B cell (primary cell): ENCODE measurements around the gene CAMTA1. TPM values are rescaled to one million over a fixed set of nuclear protein-coding genes. Genes with fewer than 3 reads are reported as not detected.

Experiments
- ATAC-seq: fragments of 200-7000 bp; cut with Tn5 transposase; one replicate; pipeline ENCODE4 v1.10.0; 2021; ENCODE audit warnings: low read depth, mild to moderate bottlenecking, moderate number of reproducible peaks, moderate library complexity
- CTCF ChIA-PET: fragments of 350-600 bp; sonication (Branson Sonifier 250); formaldehyde crosslinking; loops from one replicate; lab custom pipeline; 2021; ENCODE audit warnings: antibody characterized with exemption, inconsistent platforms; lab: Charles Lee
- POLR2A ChIA-PET: fragments of 350-600 bp; sonication (Branson Sonifier 250); formaldehyde crosslinking; loops from one replicate; lab custom pipeline; 2021; ENCODE audit warnings: antibody characterized with exemption; lab: Charles Lee
- DNase-seq: peaks from one replicate; pipeline ENCODE4 v3.0.0; 2013
- H2AFZ ChIP-seq: 2 replicates; pipeline ENCODE4 v1.6.1; 2012; ENCODE audit warnings: mild to moderate bottlenecking, low read depth, low read length; ENCODE audit not compliant: insufficient read depth, poor library complexity, severe bottlenecking
- H3K27ac ChIP-seq, 2 donors: 1 replicate in 1 of 2; 2 replicates in 1 of 2; pipeline ENCODE4 v1.5.1; 2012 to 2013; ENCODE audit warnings: low read length in 2 of 2, mild to moderate bottlenecking in 2 of 2, moderate library complexity in 1 of 2
- H3K27me3 ChIP-seq, 4 experiments: fragments of 200-600 bp in 1 of 4; sonication (generic) in 1 of 4; replicated peaks in 1 of 4; 1 replicate in 2 of 4; 2 replicates in 2 of 4; pipeline versions ENCODE4 v1.6.1 to v1.7.0; 2013 to 2016; ENCODE audit warnings: low read length in 3 of 4, mild to moderate bottlenecking in 2 of 4, mixed read lengths in 1 of 4, moderate library complexity in 1 of 4; ENCODE audit not compliant: insufficient read depth in 4 of 4, control insufficient read depth in 3 of 4; ENCODE audit errors: control extremely low read depth in 1 of 4
- H3K36me3 ChIP-seq, 2 experiments: replicated peaks in 1 of 2; 1 replicate in 1 of 2; 2 replicates in 1 of 2; pipeline versions ENCODE4 v1.6.1 to v1.7.1; 2013; ENCODE audit warnings: low read length in 1 of 2; ENCODE audit not compliant: insufficient read depth in 2 of 2, control insufficient read depth in 1 of 2; ENCODE audit errors: control extremely low read depth in 1 of 2, extremely low read depth in 1 of 2
- H3K4me1 ChIP-seq, 2 donors: fragments of 200-600 bp in 1 of 2; sonication (generic) in 1 of 2; 1 replicate in 1 of 2; 2 replicates in 1 of 2; pipeline versions ENCODE4 v1.5.1 to v1.6.1; 2013 to 2017; ENCODE audit warnings: low read length in 2 of 2; ENCODE audit not compliant: control insufficient read depth in 2 of 2, insufficient read depth in 2 of 2
- H3K4me2 ChIP-seq: replicated peaks from 2 replicates; pipeline ENCODE3; 2012; ENCODE audit warnings: mild to moderate bottlenecking, low read depth, low read length; ENCODE audit not compliant: poor library complexity, severe bottlenecking
- H3K4me3 ChIP-seq, 5 experiments: fragments of 200-600 bp in 1 of 5; sonication (generic) in 1 of 5; 1 replicate in 3 of 5; 2 replicates in 2 of 5; pipeline versions ENCODE4 v1.5.1 to v1.7.0; 2011 to 2016; ENCODE audit warnings: low read length in 4 of 5, mild to moderate bottlenecking in 4 of 5, low read depth in 2 of 5, control low read depth in 1 of 5, moderate library complexity in 1 of 5; ENCODE audit not compliant: insufficient read depth in 1 of 5; ENCODE audit errors: control extremely low read depth in 1 of 5, extremely low read depth in 1 of 5
- H3K79me2 ChIP-seq: fragments of 200-600 bp; sonication (generic); one replicate; pipeline ENCODE4 v1.6.0; 2016; ENCODE audit warnings: low read length; ENCODE audit not compliant: control insufficient read depth, insufficient read depth
- H3K9ac ChIP-seq: fragments of 200-600 bp; sonication (generic); 2 replicates; pipeline ENCODE4 v1.6.1; 2017; ENCODE audit warnings: mild to moderate bottlenecking, low read length, moderate library complexity
- H3K9me3 ChIP-seq, 3 donors: one replicate each; pipeline versions ENCODE4 v1.6.1 to v1.7.1; 2013; ENCODE audit warnings: low read length in 2 of 3; ENCODE audit not compliant: control insufficient read depth in 2 of 3, insufficient read depth in 1 of 3; ENCODE audit errors: control extremely low read depth in 1 of 3
- H4K20me1 ChIP-seq: 2 replicates; pipeline ENCODE4 v1.6.0; 2012; ENCODE audit warnings: mild to moderate bottlenecking, low read length; ENCODE audit not compliant: insufficient read depth, control insufficient read depth, poor library complexity, severe bottlenecking
- H3K27ac Mint-ChIP-seq: one replicate; pipeline ENCODE4 v1.8.0; 2021; ENCODE audit warnings: mixed read lengths
- H3K27me3 Mint-ChIP-seq: one replicate; pipeline ENCODE4 v1.8.0; 2021; ENCODE audit warnings: mixed read lengths
- H3K4me1 Mint-ChIP-seq: one replicate; pipeline ENCODE4 v1.8.0; 2021; ENCODE audit warnings: mixed read lengths
- H3K4me3 Mint-ChIP-seq: one replicate; pipeline ENCODE4 v1.8.0; 2021; ENCODE audit warnings: mixed read lengths
- H3K9me3 Mint-ChIP-seq: one replicate; pipeline ENCODE4 v1.8.0; 2022; ENCODE audit warnings: mixed read lengths; ENCODE audit not compliant: insufficient read depth
- EZH2 ChIP-seq: IDR thresholded peaks from 2 replicates; pipeline ENCODE4 v1.6.1; 2012; ENCODE audit warnings: borderline replicate concordance, low read depth, mild to moderate bottlenecking, moderate library complexity, low read length; ENCODE audit not compliant: insufficient read depth, poor library complexity, severe bottlenecking
- WGBS: methylation state at CpG from one replicate; pipeline ENCODE4 v1.1.5; 2013; ENCODE audit warnings: missing lambda C conversion rate; ENCODE audit not compliant: insufficient coverage; 5-methylcytosine and 5-hydroxymethylcytosine counted together
- intact Hi-C: fragments of 100-400 bp; cut with micrococcal nuclease; formaldehyde crosslinking; loops from one replicate; pipeline ENCODE4 v1.10.0; 2022
- polyA plus RNA-seq: library from polyadenylated mRNA; depleted of rRNA; stranded (reverse); fragments of >200 nt; gene quantifications from 2 replicates; pipeline ENCODE4 v1.2.3, GENCODE V29; 2012
- total RNA-seq, 2 donors: library from RNA; stranded (reverse); fragments of 120-200 nt in 1 of 2; gene quantifications; 1 replicate in 1 of 2; 2 replicates in 1 of 2; pipeline versions ENCODE4 v1.2.3 to v1.2.4, GENCODE V29; 2013 to 2022
- TF ChIP-seq, protein P1 (sequence below): fragments of 200-600 bp; IDR thresholded peaks from one replicate; pipeline ENCODE4 v1.8.0; 2022; ENCODE audit warnings: antibody characterized with exemption, mild to moderate bottlenecking

Gene CAMTA1
- total and polyA plus RNA-seq, 2 donors (not counting 1 experiment from before 2014, with no cell fraction given): 42.2 to 45.7 TPM

DNA sequence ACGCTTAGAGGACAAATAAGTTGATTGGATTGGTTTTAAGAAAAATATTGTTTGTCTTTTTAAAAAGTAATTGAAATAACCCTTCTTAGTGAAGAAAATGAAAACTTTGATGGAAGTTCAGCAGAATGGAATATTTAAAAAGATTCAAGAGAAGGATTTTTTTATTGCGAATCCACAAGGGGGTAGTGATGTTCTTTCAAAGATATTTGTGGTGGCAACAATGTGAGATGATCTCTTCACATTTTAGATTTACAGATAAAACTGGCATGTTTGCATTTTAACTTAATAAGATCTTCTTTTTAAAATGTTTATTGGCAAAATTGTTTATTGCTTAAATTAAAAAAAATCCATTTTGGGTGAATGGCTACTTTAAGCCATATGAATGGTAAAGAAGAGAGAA lies 8.9 kb downstream of the CAMTA1 start:
- Histone ChIP-seq H3K36me3 (peaks cover 0 to 6% of the 10 kb centered on the region in 2 experiments), H3K4me3 (no peak overlapping the region), H4K20me1 (peaks cover 38% of the 10 kb centered on the region), H2AFZ (no peak overlapping the region), H3K4me2 (no peak overlapping the region), H3K9me3 (no peaks in the 10 kb centered on the region), H3K27me3 (no peaks in the 10 kb centered on the region), H3K4me1 (no peaks in the 10 kb centered on the region), H3K79me2 (peaks cover 88% of the 10 kb centered on the region), H3K27ac (no peak overlapping the region), H3K9ac (no peak overlapping the region)
- ATAC-seq (no peak), DNase-seq (peak; percentile 43)
- Mint-ChIP-seq H3K9me3 (no peaks in the 10 kb centered on the region), H3K27ac (no peak overlapping the region), H3K27me3 (no peaks in the 10 kb centered on the region), H3K4me3 (no peak overlapping the region), H3K4me1 (peaks cover 10% of the 10 kb centered on the region)
- CTCF ChIA-PET: interaction anchor here (1.9 to 2.6 kb wide), 2 partner anchors 97 to 276 kb away, joined by 9 to 17 read pairs; no protein-coding TSS in a partner anchor
- intact Hi-C loops: loop anchor here (1.0 kb wide), 1 partner anchor 96 kb away; no protein-coding TSS in a partner anchor
- TF ChIP-seq, protein P1, sequence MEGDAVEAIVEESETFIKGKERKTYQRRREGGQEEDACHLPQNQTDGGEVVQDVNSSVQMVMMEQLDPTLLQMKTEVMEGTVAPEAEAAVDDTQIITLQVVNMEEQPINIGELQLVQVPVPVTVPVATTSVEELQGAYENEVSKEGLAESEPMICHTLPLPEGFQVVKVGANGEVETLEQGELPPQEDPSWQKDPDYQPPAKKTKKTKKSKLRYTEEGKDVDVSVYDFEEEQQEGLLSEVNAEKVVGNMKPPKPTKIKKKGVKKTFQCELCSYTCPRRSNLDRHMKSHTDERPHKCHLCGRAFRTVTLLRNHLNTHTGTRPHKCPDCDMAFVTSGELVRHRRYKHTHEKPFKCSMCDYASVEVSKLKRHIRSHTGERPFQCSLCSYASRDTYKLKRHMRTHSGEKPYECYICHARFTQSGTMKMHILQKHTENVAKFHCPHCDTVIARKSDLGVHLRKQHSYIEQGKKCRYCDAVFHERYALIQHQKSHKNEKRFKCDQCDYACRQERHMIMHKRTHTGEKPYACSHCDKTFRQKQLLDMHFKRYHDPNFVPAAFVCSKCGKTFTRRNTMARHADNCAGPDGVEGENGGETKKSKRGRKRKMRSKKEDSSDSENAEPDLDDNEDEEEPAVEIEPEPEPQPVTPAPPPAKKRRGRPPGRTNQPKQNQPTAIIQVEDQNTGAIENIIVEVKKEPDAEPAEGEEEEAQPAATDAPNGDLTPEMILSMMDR: peak; percentile 57
- no peak for TF ChIP-seq EZH2
- POLR2A ChIA-PET: no interaction called here
- WGBS: no CpG with 5 or more reads among the region's 2 CpGs

DNA sequence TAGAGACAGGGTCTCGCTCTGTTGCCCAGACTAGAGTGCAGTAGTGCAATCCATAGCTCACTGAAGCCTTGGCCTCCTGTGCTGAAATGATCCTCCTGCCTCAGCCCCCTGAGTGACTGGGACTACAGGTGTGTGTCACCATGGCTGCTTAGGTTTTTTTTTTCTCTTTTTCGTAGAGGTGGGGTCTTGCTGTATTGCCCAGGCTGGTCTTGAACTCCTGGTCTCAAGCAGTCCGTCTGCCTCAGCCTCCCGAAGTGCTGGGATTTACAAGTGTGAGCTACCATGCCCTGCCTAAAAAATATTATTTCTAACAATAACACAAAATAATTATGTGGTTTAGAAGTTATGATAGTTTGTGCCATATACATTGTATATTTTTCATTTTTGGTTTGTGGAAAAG lies 9.9 kb downstream of the CAMTA1 start:
- Histone ChIP-seq H3K4me2 (no peak overlapping the region), H3K9me3 (no peaks in the 10 kb centered on the region), H3K27me3 (no peaks in the 10 kb centered on the region), H4K20me1 (peaks cover 44% of the 10 kb centered on the region), H3K4me3 (no peak overlapping the region), H3K9ac (no peak overlapping the region), H3K36me3 (peaks cover 0 to 6% of the 10 kb centered on the region in 2 experiments), H3K79me2 (peaks cover 88% of the 10 kb centered on the region), H2AFZ (no peak overlapping the region), H3K4me1 (no peaks in the 10 kb centered on the region), H3K27ac (no peak overlapping the region)
- POLR2A ChIA-PET: interaction anchor here (0.6 kb wide), 1 partner anchor 1164 kb away, joined by 3 read pairs; no protein-coding TSS in a partner anchor
- Mint-ChIP-seq H3K27me3 (no peaks in the 10 kb centered on the region), H3K4me1 (peaks cover 7% of the 10 kb centered on the region), H3K9me3 (no peaks in the 10 kb centered on the region), H3K4me3 (no peak overlapping the region), H3K27ac (no peak overlapping the region)
- no peak for ATAC-seq
- no peak for DNase-seq
- intact Hi-C loops: no loop called here
- 75% methylated on average over 2 of the region's 4 CpGs for WGBS
- TF ChIP-seq EZH2: no peak
- TF ChIP-seq, protein P1: no peak
- CTCF ChIA-PET: interaction anchor here (1.2 to 2.6 kb wide), 4 partner anchors 94 to 275 kb away, joined by 3 to 17 read pairs (median 7); no protein-coding TSS in a partner anchor
